Right cardiac atrium (tissue), 5 donors: ENCODE data around the gene GFPT1. TPM values are rescaled to one million over a fixed set of nuclear protein-coding genes. Genes with fewer than 3 reads are reported as not detected.
"Not testable (repeated sequence)": the region's sequence is repeated elsewhere in the genome, so short reads cannot be mapped to it uniquely, and the experiment has no call there.

Experiments
- ATAC-seq, 2 donors: fragments of 200-7000 bp; cut with Tn5 transposase; one replicate each; pipeline versions ENCODE4 v1.8.0 to v1.9.1; 2020; ENCODE audit warnings: moderate library complexity in 2 of 2, mild to moderate bottlenecking in 1 of 2
- DNase-seq, 3 donors: peaks; one replicate each; pipeline ENCODE4 v3.0.0-alpha.2; 2020
- H3K27ac ChIP-seq: one replicate; pipeline ENCODE4 v1.5.1; 2013; ENCODE audit warnings: mild to moderate bottlenecking, low read length, control low read depth, moderate library complexity
- H3K27me3 ChIP-seq: one replicate; pipeline ENCODE4 v1.6.1; 2013; ENCODE audit not compliant: control insufficient read depth, insufficient read depth
- H3K4me1 ChIP-seq: one replicate; pipeline ENCODE4 v1.6.1; 2013; ENCODE audit warnings: low read length; ENCODE audit not compliant: control insufficient read depth, insufficient read depth
- H3K4me3 ChIP-seq: one replicate; pipeline ENCODE4 v1.5.1; 2013; ENCODE audit warnings: low read length, control low read depth
- H3K9me3 ChIP-seq: one replicate; pipeline ENCODE4 v1.6.1; 2013; ENCODE audit warnings: low read length; ENCODE audit not compliant: control insufficient read depth
- WGBS: extraction: QIAGEN DNeasy Blood & Tissue Kit; methylation state at CpG from one replicate; pipeline ENCODE4 v1.1.7; 2013; 5-methylcytosine and 5-hydroxymethylcytosine counted together
- intact Hi-C, 4 donors: fragments of 100-400 bp; cut with DNase I; formaldehyde crosslinking; loops; one replicate each; pipeline versions ENCODE4 v1.11.0 to v1.14.0; 2022 to 2023
- long read RNA-seq, 4 donors: library from polyadenylated mRNA; unstranded; transcript quantifications; one replicate each; pipeline ENCODE4 v2.0.0, GENCODE V29; 2020 to 2021
- polyA plus RNA-seq: library from polyadenylated mRNA; stranded (reverse); fragments of 200-250 nt; gene quantifications from one replicate; pipeline ENCODE4 v1.2.3, GENCODE V29; 2013
- total RNA-seq, 4 donors: library from RNA; stranded (reverse); fragmentation: NEBNext Ultra II Directional; extraction: Animal tissue kit (Norgen Biotek cat#: 25700); gene quantifications; one replicate each; pipeline ENCODE4 v1.2.1, GENCODE V29; 2021
- donor health status: healthy with polysubstance abuse.
- donor health status: DM: no; HTN: yes; CAD: no.
- donor health status: DM: no; HTN: no; CAD: no.
- donor health status: DM: no; HTN: yes; CAD: no; lungs with severe emphysema.
- donor health status: DM: yes; HTN: yes; CAD: no.

GFPT1 gene
- total RNA-seq, result 10 to 100 TPM; 33.6 to 53.3 (median 37.0) TPM
- polyA plus RNA-seq, result 7.2 TPM
- long read RNA-seq, donor 1, full-length matches to known transcripts, result 67 of 86 reads
- long read RNA-seq, donor 1, partial matches to known transcripts, result 10 of 86 reads
- long read RNA-seq, donor 1, other reads (novel, unspliced or antisense), result 9 of 86 reads
- long read RNA-seq, donor 2, full-length matches to known transcripts, result 17 of 22 reads
- long read RNA-seq, donor 2, partial matches to known transcripts, result 1 of 22 reads
- long read RNA-seq, donor 2, other reads (novel, unspliced or antisense), result 4 of 22 reads
- long read RNA-seq, donor 3, full-length matches to known transcripts, result 237 of 275 reads
- long read RNA-seq, donor 3, partial matches to known transcripts, result 14 of 275 reads
- long read RNA-seq, donor 3, other reads (novel, unspliced or antisense), result 24 of 275 reads
- long read RNA-seq, donor 4, full-length matches to known transcripts, result 22 of 28 reads
- long read RNA-seq, donor 4, partial matches to known transcripts, result 2 of 28 reads
- long read RNA-seq, donor 4, other reads (novel, unspliced or antisense), result 4 of 28 reads

DNA sequence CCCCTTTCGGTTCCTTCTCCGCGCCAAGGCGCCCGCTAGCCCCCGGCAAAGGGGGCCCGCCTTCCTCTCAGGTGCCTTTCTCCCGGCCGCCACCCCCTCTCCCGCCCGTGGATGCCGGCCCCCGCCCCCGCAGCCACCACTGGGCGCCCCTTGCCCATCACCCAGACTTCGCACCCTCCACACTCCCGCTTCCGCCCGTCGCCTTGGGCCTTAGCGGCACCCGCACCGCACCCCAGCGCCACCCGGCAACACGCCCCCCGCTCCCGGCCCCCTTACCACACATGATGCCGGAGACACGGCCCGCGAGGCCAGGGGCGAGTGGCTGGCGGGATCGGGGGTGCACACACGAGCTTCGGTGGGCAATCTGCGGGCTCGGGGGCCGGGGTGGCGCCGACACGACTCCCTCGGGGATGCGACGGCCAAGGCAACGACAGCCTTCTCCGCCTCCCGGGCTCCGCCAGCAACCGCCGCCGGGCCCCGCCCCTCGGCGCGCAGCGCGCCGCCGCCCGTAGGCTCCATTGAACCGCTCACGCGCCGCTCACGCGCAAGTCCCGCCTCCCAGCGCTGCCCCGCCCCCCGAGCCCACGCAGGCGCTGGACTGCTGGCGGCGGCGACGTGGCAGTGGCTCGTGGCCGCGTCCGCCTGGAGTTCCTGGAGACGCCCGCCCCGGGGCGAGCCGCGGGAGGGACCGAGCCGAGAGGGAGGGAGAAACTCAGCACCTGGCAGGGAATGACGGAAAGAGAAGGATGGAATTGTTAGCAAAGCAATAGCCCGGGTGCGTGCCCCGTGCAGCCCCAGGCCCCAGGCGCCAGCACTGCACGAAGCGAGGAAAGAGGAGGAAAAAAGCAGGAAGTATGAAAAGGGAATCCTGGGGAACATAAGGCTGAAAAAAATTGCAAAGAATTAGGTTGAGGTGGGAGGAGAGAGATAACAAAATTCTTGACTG lies at the start of gene GFPT1:
Gene GFPT1 (minus strand): TSS at position 439 of the 946 bp plus-strand sequence. CDS start 156 bp downstream, at position 283.
- H3K27me3 ChIP-seq, result no peaks in the 10 kb centered on the region
- no peaks in the 10 kb centered on the region for H3K9me3 ChIP-seq
- ATAC-seq (peak; percentile 99), DNase-seq (peak; percentile 97 to 99 (median 99))
- H3K4me3 ChIP-seq, result peak within 1 kb of the TSS; percentile 88
- intact Hi-C loops, result no loop called here
- H3K27ac ChIP-seq, result peak within 1 kb of the TSS; percentile 46
- no peaks in the 10 kb centered on the region for H3K4me1 ChIP-seq
- WGBS, result under 1% methylated on average over 97 of the region's 97 CpGs

DNA sequence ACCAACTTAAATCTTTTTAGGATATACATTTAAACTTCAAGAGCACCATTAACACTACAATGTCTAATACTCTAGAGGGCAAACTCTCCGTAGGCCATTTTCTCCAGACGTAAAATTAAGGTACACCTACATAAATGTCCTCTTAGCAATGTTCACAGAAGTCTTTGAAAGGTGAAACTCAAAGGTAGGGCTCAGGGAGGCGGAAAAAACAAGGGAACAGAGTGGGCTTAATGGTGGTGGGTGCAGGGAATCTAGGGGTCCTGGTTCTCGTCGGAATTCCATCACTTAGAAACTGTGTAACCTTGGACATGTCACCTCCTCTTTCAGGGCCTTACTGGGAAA lies 49.5 kb upstream of the GFPT1 start:
- ATAC-seq, result no peak
- no peak for DNase-seq
- Histone ChIP-seq H3K4me1 (no peaks in the 10 kb centered on the region), H3K27me3 (no peaks in the 10 kb centered on the region), H3K4me3 (peak overlapping the region; percentile 66), H3K9me3 (no peaks in the 10 kb centered on the region), H3K27ac (peak overlapping the region; percentile 97)
- WGBS, result 17% methylated on average over 5 of the region's 5 CpGs
- intact Hi-C loops, result no loop called here

DNA sequence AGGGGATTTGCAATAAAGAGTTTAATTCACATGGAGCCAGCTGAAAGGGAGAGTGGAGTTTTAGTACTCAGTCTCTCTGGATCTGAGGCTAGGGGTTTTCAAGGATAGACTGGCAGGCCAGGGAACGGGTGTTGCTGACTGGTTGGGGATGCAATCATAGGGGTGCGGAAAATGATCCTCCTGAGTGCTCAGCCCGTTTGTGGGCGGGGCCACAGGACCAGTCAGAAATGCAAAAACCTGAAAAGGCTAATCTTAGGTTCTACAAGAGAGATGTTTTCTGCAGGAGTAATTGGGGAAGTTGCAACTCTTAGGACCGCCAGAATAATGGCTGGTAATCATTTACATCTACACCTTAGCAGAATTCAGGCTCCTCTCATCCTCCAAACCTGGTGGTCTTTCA lies 47.7 kb upstream of the GFPT1 start:
- 84% methylated on average over 5 of the region's 5 CpGs for WGBS

DNA sequence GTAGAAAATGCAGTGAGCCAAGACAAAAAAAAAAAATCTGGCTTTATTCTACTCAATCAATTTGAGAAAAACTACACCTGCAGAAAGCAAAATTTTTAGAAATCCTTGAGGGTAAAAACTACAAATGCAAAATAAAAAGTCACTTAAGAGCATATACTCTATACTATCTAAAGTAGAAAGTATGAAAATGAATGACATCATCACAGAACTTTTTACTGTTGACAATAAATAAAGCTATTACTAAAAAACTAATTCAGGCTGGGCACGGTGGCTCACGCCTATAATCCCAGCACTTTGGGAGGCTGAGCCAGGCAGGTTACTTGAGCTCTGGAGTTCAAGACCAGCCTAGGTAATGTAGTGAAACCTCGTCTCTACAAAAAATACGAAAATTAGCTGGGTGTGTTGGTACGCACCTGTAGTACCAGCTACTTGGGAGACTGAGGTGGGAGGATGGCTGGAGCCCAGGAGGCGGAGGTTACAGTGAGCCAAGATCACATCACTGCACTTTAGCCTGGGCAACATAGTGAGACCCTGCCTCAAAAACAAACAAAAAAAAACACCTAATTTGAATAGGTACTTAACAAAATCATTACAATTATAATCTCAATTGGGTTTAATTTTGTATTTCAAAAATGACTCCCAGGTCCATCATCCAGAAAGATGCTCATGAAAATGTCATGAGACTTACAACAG lies 42.6 kb upstream of the GFPT1 start:
- no peak overlapping the region for H3K27ac ChIP-seq
- 93% methylated on average over 6 of the region's 6 CpGs for WGBS
- no peaks in the 10 kb centered on the region for H3K9me3 ChIP-seq

More for the DNA sequence above, 47.7 kb upstream of the GFPT1 start:
- Histone ChIP-seq H3K27me3 (no peaks in the 10 kb centered on the region), H3K9me3 (no peaks in the 10 kb centered on the region), H3K4me1 (no peaks in the 10 kb centered on the region), H3K27ac (no peak overlapping the region), H3K4me3 (no peak overlapping the region)
- intact Hi-C loops, result no loop called here
- ATAC-seq (no peak), DNase-seq (peak in 1 of 3 donors; percentile 47)

DNA sequence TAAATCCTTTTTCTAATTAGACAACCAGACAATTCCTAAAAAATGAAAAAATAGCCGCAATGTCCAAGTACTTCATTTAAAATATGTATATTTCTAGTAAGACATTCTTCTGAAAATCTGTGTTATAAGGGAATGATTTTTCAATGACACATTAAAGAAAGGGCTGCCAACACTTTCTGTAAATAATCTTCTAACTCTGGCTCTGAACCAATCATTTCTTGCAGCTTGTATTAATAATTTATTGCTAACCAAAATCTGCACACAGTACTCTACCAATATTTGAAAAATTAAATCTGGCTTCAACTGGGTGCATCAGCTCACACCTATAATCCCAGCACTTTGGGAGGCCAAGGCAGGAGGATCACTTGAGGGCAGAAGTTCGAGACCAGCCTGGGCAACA lies 42.0 kb upstream of the GFPT1 start:
- intact Hi-C loops, result no loop called here
- 86% methylated on average over 2 of the region's 2 CpGs for WGBS
- no peaks in the 10 kb centered on the region for H3K4me1 ChIP-seq
- no peaks in the 10 kb centered on the region for H3K9me3 ChIP-seq
- DNase-seq, result no peak
- H3K27ac ChIP-seq, result no peak overlapping the region
- H3K4me3 ChIP-seq, result no peak overlapping the region
- no peak for ATAC-seq
- H3K27me3 ChIP-seq, result no peaks in the 10 kb centered on the region

More for the DNA sequence above, 42.6 kb upstream of the GFPT1 start:
- intact Hi-C loops, result no loop called here
- no peaks in the 10 kb centered on the region for H3K27me3 ChIP-seq
- H3K4me1 ChIP-seq, result no peaks in the 10 kb centered on the region
- no peak for DNase-seq
- ATAC-seq, result no peak
- H3K4me3 ChIP-seq, result no peak overlapping the region

DNA sequence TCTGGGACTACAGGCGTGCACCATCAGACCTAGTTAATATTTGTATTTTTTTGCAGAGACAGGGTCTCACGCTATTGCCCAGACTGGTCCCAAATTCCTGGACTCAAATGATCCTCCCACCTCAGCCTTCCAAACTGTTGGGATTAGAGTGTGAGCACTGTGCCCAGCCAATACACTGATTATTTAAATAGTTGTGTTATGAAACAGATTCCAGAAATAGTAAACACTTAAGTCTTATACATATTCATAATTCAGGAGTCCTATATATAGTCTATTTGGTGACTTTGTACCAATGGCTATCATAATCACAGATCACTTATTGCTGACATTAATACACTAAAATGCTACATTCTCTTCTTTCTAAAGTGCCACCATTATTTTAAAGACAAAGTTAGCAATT lies 37.4 kb upstream of the GFPT1 start:
- intact Hi-C loops, result no loop called here
- ATAC-seq, result no peak
- H3K4me3 ChIP-seq, result no peak overlapping the region
- H3K27me3 ChIP-seq, result no peaks in the 10 kb centered on the region
- no peak for DNase-seq
- no peak overlapping the region for H3K27ac ChIP-seq
- 94% methylated on average over 2 of the region's 2 CpGs for WGBS
- no peaks in the 10 kb centered on the region for H3K4me1 ChIP-seq
- H3K9me3 ChIP-seq, result no peaks in the 10 kb centered on the region

DNA sequence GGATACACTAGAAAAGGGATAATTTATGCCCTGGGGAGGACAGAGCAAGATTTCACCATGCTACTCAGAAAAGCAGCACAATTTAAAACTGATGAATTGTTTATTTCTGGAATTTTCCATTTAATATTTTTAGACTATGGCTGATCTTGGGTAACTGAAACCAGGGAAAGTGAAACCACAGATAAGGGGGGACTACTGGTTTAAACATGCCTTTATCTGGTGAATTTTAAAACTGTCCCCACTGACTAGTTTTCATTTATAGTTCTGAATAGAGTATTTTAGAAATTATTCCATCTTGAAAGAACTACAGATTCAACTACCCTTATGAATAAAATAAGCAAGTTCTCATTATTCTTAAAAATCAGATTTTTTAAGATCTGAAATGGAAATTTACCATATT lies 35.2 kb upstream of the GFPT1 start:
- ATAC-seq, result no peak
- Histone ChIP-seq H3K4me1 (no peaks in the 10 kb centered on the region), H3K27me3 (no peaks in the 10 kb centered on the region), H3K9me3 (no peaks in the 10 kb centered on the region), H3K27ac (no peak overlapping the region), H3K4me3 (no peak overlapping the region)
- intact Hi-C loops, result no loop called here
- DNase-seq, result no peak

DNA sequence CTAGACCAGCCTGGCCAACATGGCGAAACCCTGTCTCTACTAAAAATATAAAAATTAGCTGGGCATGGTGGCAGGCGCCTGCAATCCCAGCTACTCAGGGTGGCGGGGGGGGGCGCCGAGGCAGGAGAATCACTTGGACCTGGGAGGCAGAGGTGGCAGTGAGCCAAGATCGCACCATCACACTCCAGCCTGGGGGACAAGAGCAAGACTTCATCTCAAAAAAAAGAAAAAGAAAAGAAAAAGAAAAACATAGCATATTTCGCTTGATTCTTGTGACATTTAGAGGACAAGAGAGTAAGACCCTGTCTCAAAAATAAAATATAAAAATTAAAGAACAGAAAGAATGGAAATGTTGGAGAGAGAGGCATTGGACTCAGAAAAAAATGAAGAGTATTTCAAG lies 32.1 kb upstream of the GFPT1 start:
- H3K4me1 ChIP-seq, H3K4me3 ChIP-seq, H3K9me3 ChIP-seq, H3K27ac ChIP-seq, DNase-seq, ATAC-seq, intact Hi-C loops, H3K27me3 ChIP-seq: not testable (repeated sequence)
- WGBS, result 81% methylated on average over 7 of the region's 7 CpGs

DNA sequence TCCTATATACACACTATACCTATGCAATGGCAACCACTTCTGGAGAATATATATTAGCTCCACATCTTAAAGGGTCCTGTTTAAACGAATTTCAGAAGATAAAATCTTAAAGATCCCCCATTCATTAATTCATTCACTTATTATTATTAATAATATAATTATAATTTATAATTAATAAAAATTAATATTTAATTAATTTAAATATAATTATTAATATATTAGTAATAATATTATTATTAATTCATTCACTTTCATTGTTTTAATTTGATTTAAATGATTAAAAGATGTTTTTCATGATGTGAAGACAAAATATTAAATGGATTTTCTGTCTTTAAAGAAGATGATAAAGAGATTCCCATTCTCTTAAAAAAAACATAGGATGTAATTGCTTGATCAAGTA lies 29.1 kb upstream of the GFPT1 start:
- no peaks in the 10 kb centered on the region for H3K27me3 ChIP-seq
- 72% methylated on average over 1 of the region's 1 CpG for WGBS
- intact Hi-C loops, result no loop called here
- ATAC-seq, result no peak
- H3K4me3 ChIP-seq, result no peak overlapping the region
- H3K9me3 ChIP-seq, result no peaks in the 10 kb centered on the region
- H3K27ac ChIP-seq, result no peak overlapping the region
- no peaks in the 10 kb centered on the region for H3K4me1 ChIP-seq
- DNase-seq, result no peak

DNA sequence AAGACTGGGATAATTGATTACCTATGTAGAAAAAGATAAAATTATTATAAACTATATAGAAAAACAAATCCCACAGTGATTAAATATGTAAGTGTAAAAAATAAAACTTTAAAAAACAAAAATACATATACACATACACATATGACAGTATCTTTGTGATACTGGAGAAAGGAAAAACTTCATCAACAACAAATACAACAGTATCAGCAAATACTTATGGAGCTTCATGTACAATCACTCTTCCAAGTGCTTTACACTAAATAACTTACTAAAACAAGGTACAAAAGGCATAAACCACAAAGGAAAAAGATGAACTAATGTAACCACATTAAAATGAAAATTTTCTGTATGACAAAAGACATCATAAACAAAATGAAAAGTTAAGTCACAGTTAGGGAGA lies 24.1 kb upstream of the GFPT1 start:
- Histone ChIP-seq H3K9me3 (no peaks in the 10 kb centered on the region), H3K27me3 (no peaks in the 10 kb centered on the region), H3K27ac (no peak overlapping the region), H3K4me1 (no peaks in the 10 kb centered on the region), H3K4me3 (no peak overlapping the region)
- ATAC-seq (no peak), DNase-seq (no peak)
- intact Hi-C loops, result no loop called here

DNA sequence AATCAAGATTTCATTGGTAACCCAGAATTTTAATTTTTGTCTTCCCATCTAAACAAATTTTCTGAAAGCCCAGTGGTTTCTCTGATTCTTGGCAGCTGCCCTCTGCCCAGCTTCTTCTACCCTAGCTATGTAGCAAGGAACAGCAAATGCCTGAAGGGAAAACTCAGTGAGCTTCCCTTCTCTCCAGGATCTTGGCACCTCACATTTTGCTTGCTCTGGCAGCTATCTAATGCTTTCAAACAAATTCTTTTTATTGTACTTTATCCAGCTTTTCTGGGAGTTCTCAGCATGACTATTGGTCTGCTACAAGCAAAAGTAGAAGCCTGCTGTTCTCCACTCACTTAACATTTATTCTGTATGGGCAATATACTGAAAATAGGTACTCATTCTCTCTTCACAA lies 18.3 kb upstream of the GFPT1 start:
- Histone ChIP-seq H3K27ac (no peak overlapping the region), H3K9me3 (no peaks in the 10 kb centered on the region), H3K4me3 (no peak overlapping the region), H3K4me1 (no peaks in the 10 kb centered on the region), H3K27me3 (no peaks in the 10 kb centered on the region)
- ATAC-seq, result no peak
- DNase-seq, result no peak
- intact Hi-C loops, result no loop called here
